HepG2 (cell line): ENCODE measurements around the gene MAP3K19. TPM values are rescaled to one million over a fixed set of nuclear protein-coding genes. Genes with fewer than 3 reads are reported as not detected.
A peak's percentile ranks its signal among the peaks of the same experiment; 100 is the strongest.

ENCODE experiments used
- ATAC-seq: fragments of 200-7000 bp; cut with Tn5 transposase; 3 replicates; pipeline ENCODE4 v1.9.1; 2020; ENCODE audit warnings: mild to moderate bottlenecking, moderate library complexity
- BruUV-seq: library from RNA; stranded (reverse); fragments of 400-500 nt; replicated peaks from 2 replicates; lab custom pipeline; 2021; lab: Mats Ljungman, UMichigan
- CTCF ChIA-PET: fragments of 300-600 bp; formaldehyde crosslinking; extraction: SDS; loops from one replicate; lab custom pipeline; 2021; ENCODE audit warnings: low total read pairs, inconsistent platforms, low intra/inter-chr PET ratio; lab: Yijun Ruan, JAX
- POLR2A ChIA-PET: fragments of 350-600 bp; sonication (Branson Sonifier 250); formaldehyde crosslinking; loops from one replicate; lab custom pipeline; 2020; ENCODE audit warnings: antibody characterized with exemption, inconsistent platforms; lab: Yijun Ruan, JAX
- DNase-seq: peaks from one replicate; pipeline ENCODE4 v3.0.0-alpha.2; 2015; ENCODE audit warnings: low spot score
- FAIRE-seq: peaks from 3 replicates; lab custom pipeline; 2011; peaks lifted over from hg19 to GRCh38; lab: Jason Lieb, UNC
- H2AFZ ChIP-seq: one replicate; pipeline ENCODE4 v1.6.1; 2011; ENCODE audit warnings: low read length, inconsistent platforms
- H3K27ac ChIP-seq: fragments of 300-600 bp; 3 replicates; pipeline ENCODE4 v1.8.0; 2011; ENCODE audit warnings: mixed run types, mild to moderate bottlenecking, mixed read lengths, low read length, inconsistent platforms; ENCODE audit not compliant: insufficient read depth; ENCODE audit errors: extremely low read length
- H3K27me3 ChIP-seq, 2 experiments: fragments of 200-600 bp in 1 of 2; 2 replicates in 1 of 2; 3 replicates in 1 of 2; pipeline versions ENCODE4 v1.6.0 to v1.8.0; 2011; ENCODE audit warnings: low read length in 2 of 2, mild to moderate bottlenecking in 2 of 2, moderate library complexity in 2 of 2, inconsistent platforms in 1 of 2; ENCODE audit not compliant: insufficient read depth in 2 of 2, control insufficient read depth in 1 of 2
- H3K36me3 ChIP-seq, 2 experiments: fragments of 200-600 bp in 1 of 2; replicated peaks in 1 of 2; 2 replicates in 1 of 2; 3 replicates in 1 of 2; pipeline versions ENCODE4 v1.5.1 to v1.8.0; 2011; ENCODE audit warnings: low read length in 2 of 2, inconsistent platforms in 1 of 2; ENCODE audit not compliant: insufficient read depth in 2 of 2, control insufficient read depth in 1 of 2
- H3K4me1 ChIP-seq: 2 replicates; pipeline ENCODE4 v1.5.1; 2012; ENCODE audit warnings: low read length, inconsistent platforms; ENCODE audit not compliant: insufficient read depth
- H3K4me2 ChIP-seq: 2 replicates; pipeline ENCODE4 v1.6.0; 2011; ENCODE audit warnings: low read depth, low read length, inconsistent platforms
- H3K4me3 ChIP-seq, 3 experiments: fragments of 200-600 bp in 1 of 3; sonication (generic), shearing (Covaris generic) in 1 of 3; replicated peaks in 1 of 3; 2 replicates each; pipeline ENCODE4 v1.5.1; 2011 to 2016; ENCODE audit warnings: low read length in 3 of 3, inconsistent platforms in 2 of 3, low read depth in 2 of 3, mild to moderate bottlenecking in 2 of 3, control low read depth in 1 of 3, mixed read lengths in 1 of 3; ENCODE audit not compliant: insufficient read depth in 1 of 3
- H3K79me2 ChIP-seq: one replicate; pipeline ENCODE4 v1.6.1; 2011; ENCODE audit warnings: low read length, inconsistent platforms; ENCODE audit not compliant: insufficient read depth
- H3K9ac ChIP-seq: 2 replicates; pipeline ENCODE4 v1.6.0; 2011; ENCODE audit warnings: mild to moderate bottlenecking, low read depth, low read length, inconsistent platforms; ENCODE audit not compliant: insufficient read depth
- H3K9me3 ChIP-seq: 2 replicates; pipeline ENCODE4 v1.5.1; 2012; ENCODE audit warnings: mild to moderate bottlenecking, low read length
- H4K20me1 ChIP-seq: 2 replicates; pipeline ENCODE4 v1.6.0; 2011; ENCODE audit warnings: inconsistent platforms, mild to moderate bottlenecking, low read length, moderate library complexity; ENCODE audit not compliant: insufficient read depth
- BCL6 ChIP-seq: IDR thresholded peaks from 2 replicates; pipeline ENCODE4 v1.6.1; 2016; ENCODE audit warnings: missing genetic modification reagents, missing compliant biosample characterization
- DZIP1 ChIP-seq: sonication (generic); formaldehyde crosslinking; IDR thresholded peaks from 2 replicates; pipeline ENCODE4 v1.5.0; 2020; ENCODE audit warnings: mild to moderate bottlenecking, missing genetic modification reagents
- FOXK1 ChIP-seq: sonication (generic); formaldehyde crosslinking; IDR thresholded peaks from 2 replicates; pipeline ENCODE4 v1.4.0; 2020; ENCODE audit warnings: low read depth, missing genetic modification reagents, borderline replicate concordance
- GATAD2A ChIP-seq: IDR thresholded peaks from 2 replicates; pipeline ENCODE4 v1.6.1; 2016
- HMGXB4 ChIP-seq, 2 experiments: sonication (generic) in 1 of 2; formaldehyde crosslinking in 1 of 2; IDR thresholded peaks; 2 replicates each; pipeline versions ENCODE4 v1.4.0 to v1.6.1; 2018 to 2020; ENCODE audit warnings: missing genetic modification reagents in 2 of 2, borderline replicate concordance in 1 of 2, low read depth in 1 of 2, mild to moderate bottlenecking in 1 of 2, missing biosample characterization in 1 of 2
- HNRNPLL ChIP-seq: fragments of 200-400 bp; formaldehyde crosslinking; IDR thresholded peaks from 2 replicates; pipeline ENCODE4 v1.6.1; 2017; ENCODE audit warnings: mild to moderate bottlenecking, low read depth, low read length; ENCODE audit not compliant: poor library complexity, severe bottlenecking
- MATR3 ChIP-seq: sonication (generic); formaldehyde crosslinking; IDR thresholded peaks from 2 replicates; pipeline ENCODE4 v1.4.0; 2020; ENCODE audit warnings: missing genetic modification reagents
- NFE2L2 ChIP-seq: fragments of 150-350 bp; IDR thresholded peaks from 2 replicates; pipeline ENCODE4 v1.6.1; 2014; ENCODE audit warnings: low read length
- PHF5A ChIP-seq: IDR thresholded peaks from one replicate; pipeline ENCODE4 v1.6.1; 2018; ENCODE audit warnings: low read depth, missing genetic modification reagents; ENCODE audit not compliant: unreplicated experiment
- SP1 ChIP-seq, 2 experiments: fragments of 450-650 bp in 1 of 2; sonication (generic) in 1 of 2; formaldehyde crosslinking in 1 of 2; IDR thresholded peaks; 2 replicates each; pipeline versions ENCODE4 v1.4.0 to v1.6.1; 2016 to 2020; ENCODE audit warnings: missing genetic modification reagents in 1 of 2
- TOE1 ChIP-seq: sonication (generic); formaldehyde crosslinking; IDR thresholded peaks from 2 replicates; pipeline ENCODE4 v1.4.0; 2020; ENCODE audit warnings: mild to moderate bottlenecking, missing genetic modification reagents
- ZFP90 ChIP-seq: sonication (generic); formaldehyde crosslinking; IDR thresholded peaks from 2 replicates; pipeline ENCODE4 v1.8.0; 2022; ENCODE audit warnings: missing genetic modification reagents, mild to moderate bottlenecking, inconsistent platforms, borderline replicate concordance
- ZNF337 ChIP-seq: sonication (generic); formaldehyde crosslinking; IDR thresholded peaks from 2 replicates; pipeline ENCODE4 v1.5.1; 2020; ENCODE audit warnings: missing genetic modification reagents, low read depth, mild to moderate bottlenecking, borderline replicate concordance
- ZNF44 ChIP-seq: sonication (generic); formaldehyde crosslinking; IDR thresholded peaks from 2 replicates; pipeline ENCODE4 v1.5.1; 2020; ENCODE audit warnings: mild to moderate bottlenecking, missing genetic modification reagents
- ZNF749 ChIP-seq: sonication (generic); formaldehyde crosslinking; IDR thresholded peaks from 2 replicates; pipeline ENCODE4 v1.8.0; 2022; ENCODE audit warnings: mild to moderate bottlenecking, missing genetic modification reagents, moderate library complexity, borderline replicate concordance
- ZNF839 ChIP-seq: sonication (generic); formaldehyde crosslinking; IDR thresholded peaks from 2 replicates; pipeline ENCODE4 v1.4.0; 2020; ENCODE audit warnings: missing genetic modification reagents, mild to moderate bottlenecking, borderline replicate concordance
- ZXDC ChIP-seq: sonication (generic); formaldehyde crosslinking; IDR thresholded peaks from 2 replicates; pipeline ENCODE4 v1.5.0; 2020; ENCODE audit warnings: mild to moderate bottlenecking, missing genetic modification reagents
- WGBS: methylation state at CpG from one replicate; pipeline ENCODE4 v1.1.6; 2017; ENCODE audit warnings: low lambda C conversion rate; 5-methylcytosine and 5-hydroxymethylcytosine counted together
- in situ Hi-C: cut with HindIII; loops from 2 replicates; pipeline ENCODE4 v1.10.0; 2017; ENCODE audit warnings: low pct_unique_long_range_greater_than_20kb; ENCODE audit not compliant: extremely low pct_ligation_motif_present
- intact Hi-C: fragments of 100-400 bp; cut with micrococcal nuclease; formaldehyde crosslinking; loops from one replicate; pipeline ENCODE4 v1.10.0; 2022; ENCODE audit not compliant: unreplicated experiment
- polyA plus RNA-seq, 8 experiments: library from polyadenylated mRNA; depleted of rRNA in 3 of 8; stranded (reverse) in 7 of 8; unstranded in 1 of 8; fragments of >200 nt; fragmentation: Illumina TruSeq in 4 of 8; extraction: Trizol in 4 of 8; gene quantifications; 2 replicates each; pipeline versions ENCODE4 v1.2.1 to v1.2.3, GENCODE V29; 2011 to 2016; ENCODE audit warnings: low read depth in 4 of 8, missing spikeins in 1 of 8, mixed read lengths in 1 of 8; ENCODE audit not compliant: insufficient read depth in 1 of 8
- total RNA-seq, 5 experiments: library from RNA; depleted of rRNA; stranded (reverse); fragments of >200 nt; fragmentation: Illumina TruSeq; extraction: Trizol; gene quantifications; 2 replicates each; pipeline ENCODE4 v1.2.3, GENCODE V29; 2016; ENCODE audit warnings: low read depth in 1 of 5

Gene MAP3K19
- total and polyA plus RNA-seq, 2 of the 13 experiments (the other 11 are each of a cell fraction or from before 2014, with no cell fraction given) = not detected

DNA sequence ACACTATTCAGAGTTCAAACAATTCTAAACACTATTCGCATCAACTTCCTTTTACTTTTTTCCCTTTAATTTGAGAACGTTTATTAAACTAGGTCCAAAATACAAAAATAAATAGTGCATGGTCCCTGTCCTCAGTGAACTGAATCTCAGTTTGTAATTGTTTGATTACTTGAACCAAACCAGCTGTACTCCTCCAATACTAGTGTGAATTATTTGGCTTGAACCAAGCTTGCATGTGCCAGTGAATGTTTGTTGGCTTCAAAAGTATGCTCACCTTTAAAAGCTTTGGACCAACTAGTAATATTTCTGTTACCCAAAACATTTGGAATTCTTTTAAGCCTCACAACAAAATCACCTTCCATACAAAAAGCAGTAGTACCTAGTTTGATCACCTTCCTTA lies 113.1 kb downstream of the MAP3K19 start:
- 91% methylated on average over 2 of the region's 2 CpGs for WGBS
- Histone ChIP-seq H3K9me3 (no peaks in the 10 kb centered on the region), H3K4me3 (no peak overlapping the region), H3K79me2 (peaks cover 93% of the 10 kb centered on the region), H3K9ac (no peak overlapping the region), H3K4me1 (peaks cover 44% of the 10 kb centered on the region), H2AFZ (no peak overlapping the region), H3K36me3 (peaks cover 2 to 33% of the 10 kb centered on the region in 2 experiments), H3K27me3 (no peaks in the 10 kb centered on the region), H3K27ac (peak overlapping the region; percentile 0), H3K4me2 (no peak overlapping the region), H4K20me1 (peaks cover 73% of the 10 kb centered on the region)
- no peak for DNase-seq
- ATAC-seq = no peak
- ChIA-PET POLR2A (no interaction called here), CTCF (no interaction called here)
- no TSS peak for BruUV-seq
- intact Hi-C loops (loop anchor here (10.0 kb wide), 1 partner anchor 1051 kb away; the partner anchor contains the start of gene DARS1), in situ Hi-C loops (no loop called here)
- FAIRE-seq = no peak
- TF ChIP-seq PHF5A (CRISPR knock-in tag) (no peak), TOE1 (CRISPR knock-in tag) (no peak), HNRNPLL (no peak), NFE2L2 (no peak), ZNF839 (no peak), ZNF337 (CRISPR knock-in tag) (no peak), ZNF44 (CRISPR knock-in tag) (no peak), ZFP90 (CRISPR knock-in tag) (no peak), GATAD2A (CRISPR knock-in tag) (no peak), SP1 (IDR thresholded peaks at IDR 0.05) (no peak), SP1 (CRISPR knock-in tag; IDR thresholded peaks at IDR 0.05) (no peak), BCL6 (CRISPR knock-in tag) (no peak), FOXK1 (no peak), HMGXB4 (CRISPR knock-in tag; IDR thresholded peaks at IDR 0.05; ENCODE audit: borderline replicate concordance in 1 of 2, low read depth in 1 of 2) (no peak), MATR3 (no peak), ZNF749 (CRISPR knock-in tag) (no peak), ZXDC (CRISPR knock-in tag) (no peak), DZIP1 (CRISPR knock-in tag) (no peak)
